NCI-H524 treated with DMSO at 0.1 percent for 48 hours (cell line): ENCODE results near the gene FAM13A.

Experiments
- DNase-seq: peaks from one replicate; lab custom pipeline; 2025; lab: John Stamatoyannopoulos, UW

The FAM13A gene

DNA sequence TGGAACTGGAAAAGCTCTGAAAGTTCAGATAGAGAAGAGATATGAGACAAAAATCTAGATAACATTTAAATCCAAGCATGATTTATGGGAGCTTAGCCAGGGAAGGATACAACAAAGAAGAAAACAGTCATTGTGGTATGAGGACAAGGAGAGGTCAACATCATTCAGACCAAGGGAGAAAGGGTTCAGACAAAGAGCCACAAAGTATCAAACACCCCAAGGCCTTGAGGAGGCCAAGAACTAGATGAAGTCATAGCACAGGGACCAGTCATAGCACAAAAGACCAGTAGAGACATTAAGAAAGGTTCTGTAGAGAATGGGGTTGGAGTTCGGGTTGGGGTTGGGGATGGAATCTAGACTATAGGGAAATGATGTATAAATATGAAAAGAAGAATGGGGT is 282.0 kb downstream of the FAM13A start:
- DNase-seq: no peak

DNA sequence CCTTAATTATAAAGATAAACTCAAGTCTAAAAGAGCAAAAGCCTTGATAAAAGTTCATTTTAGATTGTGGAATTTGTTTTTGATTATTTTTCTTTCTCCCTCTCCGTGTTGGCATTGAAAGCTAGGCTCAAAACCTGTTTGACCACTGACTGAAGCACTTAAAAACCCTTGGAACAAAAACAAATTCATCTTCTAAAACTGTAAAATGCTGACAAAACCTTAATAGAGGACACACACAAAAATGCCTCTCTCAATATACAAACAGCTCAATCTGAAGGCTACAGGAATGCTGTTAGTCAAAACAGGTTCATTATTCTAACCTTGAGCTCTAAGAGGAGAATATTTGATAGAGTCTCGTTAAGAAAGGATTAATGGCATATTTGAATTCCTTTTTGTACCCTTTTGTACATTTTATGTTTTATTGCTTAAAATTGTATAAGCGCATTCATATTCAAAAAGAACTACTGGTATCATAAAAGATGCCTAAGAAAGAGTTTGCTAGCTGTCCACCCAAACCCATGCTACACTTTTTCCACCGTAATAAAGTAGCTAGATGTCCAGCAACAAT is 285.0 kb downstream of the FAM13A start:
- no peak for DNase-seq

DNA sequence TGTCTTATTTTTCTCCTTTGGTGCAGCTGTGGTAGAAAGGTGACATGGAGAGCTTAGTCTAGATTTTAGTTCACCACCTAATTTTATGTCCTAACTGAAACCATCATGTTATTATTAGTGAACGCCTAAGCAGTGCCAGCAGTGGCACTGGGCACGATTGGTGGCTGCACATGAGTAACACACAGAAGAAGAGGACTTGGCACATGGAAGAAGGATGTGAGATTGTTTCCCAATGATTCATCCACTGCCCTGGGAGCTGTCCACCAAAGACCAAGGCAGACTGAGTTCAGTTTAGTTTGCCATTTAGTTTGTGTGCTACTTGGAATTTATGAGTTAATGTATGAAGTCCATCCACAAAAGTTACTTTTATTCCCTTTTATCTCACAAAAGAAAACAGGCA is 291.3 kb downstream of the FAM13A start:
- DNase-seq: no peak

DNA sequence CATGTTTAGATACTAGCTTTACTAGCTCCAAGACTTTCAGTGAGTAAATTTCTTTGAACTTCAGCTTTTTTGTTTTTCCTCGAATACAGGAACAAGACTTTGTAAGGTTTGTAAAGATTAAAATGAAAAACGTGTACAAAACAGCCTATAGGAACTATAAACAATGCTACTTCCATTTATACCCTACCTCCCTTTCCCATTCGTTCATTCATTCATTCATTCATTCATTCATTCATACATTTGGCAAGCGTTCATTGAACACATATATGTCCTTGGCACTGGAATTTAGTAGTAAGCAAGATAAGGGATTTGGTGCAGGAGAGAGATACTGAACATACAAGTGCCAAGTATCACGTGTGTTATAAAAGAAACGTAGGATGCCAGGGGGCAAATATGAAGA is 293.9 kb downstream of the FAM13A start:
- no peak for DNase-seq

DNA sequence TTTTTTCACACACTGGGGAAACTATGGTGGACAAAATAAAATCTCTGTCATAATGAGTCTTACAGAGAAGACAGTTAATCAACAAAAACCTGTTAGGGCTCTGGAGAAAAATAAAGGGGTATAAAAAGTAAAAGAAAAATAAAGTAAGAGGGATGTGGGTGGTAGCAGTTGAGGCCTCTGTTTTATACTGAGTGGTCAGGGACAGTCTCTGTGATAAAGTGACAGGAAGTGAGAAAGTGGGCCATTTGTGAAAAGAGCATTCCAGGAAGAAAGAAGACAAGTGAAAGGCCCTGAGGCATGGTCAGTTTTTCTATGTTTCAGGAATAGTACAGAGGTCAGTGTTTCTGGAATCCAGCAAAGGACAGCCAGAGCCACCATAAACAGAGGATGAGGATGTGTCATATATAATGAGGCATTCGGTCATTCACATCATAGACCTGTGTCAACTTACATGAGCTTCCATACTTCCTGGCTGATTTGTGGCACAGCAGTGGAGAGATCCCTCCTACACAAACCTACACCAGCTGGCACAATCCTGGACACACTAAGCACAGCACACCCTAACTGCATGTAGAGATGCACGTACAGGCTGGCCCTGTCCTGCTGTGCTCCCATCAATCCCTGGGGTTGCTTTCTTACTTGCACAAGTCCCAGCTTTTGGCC is 295.0 kb downstream of the FAM13A start:
- DNase-seq: no peak

DNA sequence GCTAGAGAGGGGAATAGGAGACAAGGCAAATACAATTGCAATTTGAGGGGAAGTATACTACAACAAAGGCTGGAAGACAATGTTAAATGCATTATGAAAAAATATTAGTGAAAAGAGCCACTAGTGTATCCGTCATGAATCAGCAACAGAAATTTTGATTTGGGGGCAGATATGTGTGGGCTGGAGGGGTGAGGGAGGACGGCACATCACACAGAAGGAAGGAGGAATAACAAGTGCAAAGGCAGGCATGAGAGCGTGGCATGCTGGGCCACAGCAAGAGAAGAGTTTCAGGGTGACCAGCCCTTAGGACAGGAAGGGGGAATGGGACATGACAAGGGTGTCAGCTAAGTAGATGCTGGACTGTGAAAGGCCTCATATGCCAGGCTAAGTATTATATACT is 295.6 kb downstream of the FAM13A start:
- no peak for DNase-seq

DNA sequence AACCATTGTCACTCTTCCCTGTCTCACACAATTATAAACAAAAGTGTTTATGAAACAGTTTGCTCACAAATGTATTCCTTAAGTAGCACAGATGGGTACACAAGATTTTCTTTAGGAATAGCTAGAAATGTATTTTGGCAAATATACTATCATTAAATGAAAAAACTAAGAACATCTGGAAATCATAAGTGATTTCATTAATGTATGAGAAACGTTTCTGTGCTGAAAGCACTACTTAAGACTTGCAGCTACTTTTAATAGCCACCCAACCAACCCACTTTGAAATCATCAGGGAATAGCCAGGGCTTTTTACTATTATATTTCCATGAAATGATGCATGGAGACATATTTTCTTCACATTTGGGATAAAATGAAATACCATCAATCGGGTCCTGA is 297.1 kb downstream of the FAM13A start:
- no peak for DNase-seq

DNA sequence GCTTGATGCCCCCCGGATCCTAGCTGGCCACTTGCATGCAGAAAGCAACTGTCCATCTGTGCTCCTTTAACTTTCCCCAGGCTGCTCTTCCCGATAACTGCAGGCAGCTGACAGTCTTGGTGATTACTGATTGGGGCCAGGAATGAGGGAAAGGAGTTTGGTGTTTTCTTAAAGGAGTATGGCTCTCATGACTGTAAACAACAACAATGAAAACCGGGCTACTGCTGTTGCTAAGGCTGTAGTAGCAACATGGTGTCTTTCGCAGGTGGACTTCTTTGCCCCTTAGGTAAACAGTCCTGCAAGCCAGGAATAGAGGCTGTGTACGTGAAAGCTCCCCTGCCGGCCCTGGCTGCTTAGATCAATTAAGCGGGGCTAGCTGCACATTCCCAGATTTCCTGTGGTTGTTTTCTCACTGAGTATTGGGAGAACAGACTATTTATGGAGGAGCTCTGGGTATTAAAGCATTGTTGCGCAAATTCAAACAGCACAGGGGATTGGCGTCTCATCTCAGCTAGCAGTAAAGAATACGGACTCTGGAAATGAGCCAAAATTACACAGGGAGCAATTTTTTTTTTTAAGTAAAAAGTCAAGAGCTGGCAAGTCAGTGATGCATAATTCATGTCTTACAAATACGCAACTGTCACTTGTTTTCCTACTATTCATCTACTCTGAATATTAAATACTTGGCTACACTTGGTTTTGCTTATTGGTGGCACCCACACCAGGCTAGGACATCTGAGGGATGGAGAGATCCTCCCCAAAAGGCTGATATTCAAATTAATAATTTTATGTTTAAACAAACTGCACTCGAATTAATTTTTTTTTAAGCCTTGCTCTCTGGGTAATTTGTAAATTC is 297.7 kb downstream of the FAM13A start:
- DNase-seq: no peak

DNA sequence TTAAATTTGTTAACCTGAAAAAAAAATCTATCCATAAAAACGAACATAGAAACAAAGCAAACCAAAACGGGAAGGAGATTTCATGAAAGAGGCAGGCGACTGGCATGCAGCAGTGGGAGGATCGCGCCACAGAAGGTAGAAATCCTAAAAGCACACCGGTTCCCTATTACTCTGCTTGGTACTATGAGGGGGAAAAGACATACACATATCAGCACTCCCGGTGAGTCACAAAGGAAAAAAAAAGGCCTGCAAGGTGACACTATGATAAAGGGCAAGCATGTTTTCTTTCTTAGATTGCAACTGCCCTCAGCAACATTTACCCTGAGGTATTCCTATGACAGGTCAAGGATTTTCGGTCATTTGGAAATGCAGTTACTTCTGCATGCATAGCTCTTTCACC is 298.7 kb downstream of the FAM13A start:
- no peak for DNase-seq

DNA sequence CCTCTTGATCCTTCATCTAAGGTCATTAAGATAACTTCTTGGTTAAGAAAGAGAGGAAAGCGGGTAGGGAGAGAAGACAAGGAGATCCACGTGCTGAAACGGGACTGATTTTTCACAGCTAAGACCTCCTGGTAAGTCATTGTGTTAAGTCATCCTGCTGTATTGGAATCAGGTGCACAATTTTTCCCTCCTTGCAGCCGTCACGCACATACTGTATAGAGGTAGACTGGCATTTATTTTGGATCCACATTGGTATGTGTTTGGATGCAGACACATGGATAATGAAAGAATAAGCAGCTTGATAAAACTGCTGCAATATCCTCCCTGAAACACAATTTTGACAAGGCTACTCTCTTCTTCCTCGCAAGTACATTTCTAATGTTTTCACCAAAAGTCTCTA is 299.2 kb downstream of the FAM13A start:
- no peak for DNase-seq

DNA sequence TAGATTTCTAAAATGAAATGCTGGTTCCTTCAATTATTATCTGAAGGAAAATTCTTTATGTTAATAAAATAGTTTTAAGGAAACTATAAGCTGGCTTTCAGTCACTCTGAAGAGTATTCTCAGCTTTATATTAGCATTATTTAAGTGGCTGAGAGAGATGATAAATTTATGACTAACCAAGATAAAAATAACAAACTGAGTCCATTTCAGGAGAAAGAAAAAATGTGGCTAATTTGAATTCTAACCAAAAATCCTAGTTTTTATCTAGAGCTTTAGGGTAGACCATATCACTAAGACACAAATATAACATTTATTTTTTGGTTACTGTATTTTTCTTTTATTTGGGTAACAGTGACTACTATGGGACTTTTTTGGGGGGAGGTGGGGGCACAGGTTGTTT is 299.9 kb downstream of the FAM13A start:
- DNase-seq: no peak

DNA sequence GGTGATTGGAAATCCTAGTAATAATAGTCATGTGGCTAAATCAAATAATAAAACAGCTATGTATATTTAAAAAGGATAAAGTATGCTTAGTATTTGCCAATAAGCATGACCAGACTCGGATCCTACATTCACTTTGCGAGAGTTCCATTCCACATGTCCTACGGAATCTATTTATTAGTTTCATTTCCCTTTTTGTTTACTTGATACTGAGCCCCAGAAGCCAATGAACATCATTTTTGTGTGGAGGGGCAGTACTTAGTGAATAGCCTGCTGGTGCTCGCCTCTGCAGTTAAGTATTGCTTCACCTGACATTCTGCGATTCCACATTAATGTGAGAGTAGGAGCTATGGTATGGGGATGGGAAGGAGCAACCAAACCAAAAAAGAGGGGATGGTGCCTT is 300.8 kb downstream of the FAM13A start:
- DNase-seq: no peak

DNA sequence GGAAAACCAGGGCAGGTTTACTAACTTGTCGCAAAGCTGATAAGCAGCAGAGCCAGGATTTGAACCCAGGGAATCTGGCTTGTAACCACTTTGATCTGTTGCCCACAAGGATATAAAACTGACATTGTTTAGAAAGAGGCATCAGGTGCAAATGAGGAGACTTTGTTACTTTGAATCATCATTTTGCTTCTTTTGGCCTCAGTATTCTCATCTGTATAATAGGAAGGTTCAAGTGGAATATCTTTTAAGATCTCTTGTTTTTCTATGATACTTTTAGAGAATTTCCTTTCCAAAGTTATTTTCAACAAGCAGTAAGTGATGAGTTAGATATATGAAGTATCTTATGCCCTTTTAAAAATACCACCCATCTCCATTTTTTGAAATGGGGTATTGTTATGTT is 301.5 kb downstream of the FAM13A start:
- no peak for DNase-seq

DNA sequence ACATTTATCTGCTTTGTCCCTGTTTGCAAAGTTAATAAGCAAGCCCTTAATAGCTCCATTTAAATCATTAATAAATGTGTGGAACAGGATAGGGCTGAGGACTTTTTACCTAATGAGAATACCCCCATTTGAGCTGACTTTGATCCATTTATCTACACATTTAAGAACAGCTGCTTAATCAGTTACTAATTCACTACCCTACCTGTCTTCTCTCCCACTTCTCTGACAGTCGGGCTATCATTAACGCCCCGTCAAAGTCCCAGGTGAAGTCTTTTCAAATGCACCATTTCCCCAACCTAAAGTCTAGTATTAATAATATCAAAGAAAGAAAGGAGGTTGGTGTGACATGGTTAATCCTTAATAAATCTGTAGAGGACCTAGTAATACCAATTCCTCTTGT is 302.2 kb downstream of the FAM13A start:
- no peak for DNase-seq

DNA sequence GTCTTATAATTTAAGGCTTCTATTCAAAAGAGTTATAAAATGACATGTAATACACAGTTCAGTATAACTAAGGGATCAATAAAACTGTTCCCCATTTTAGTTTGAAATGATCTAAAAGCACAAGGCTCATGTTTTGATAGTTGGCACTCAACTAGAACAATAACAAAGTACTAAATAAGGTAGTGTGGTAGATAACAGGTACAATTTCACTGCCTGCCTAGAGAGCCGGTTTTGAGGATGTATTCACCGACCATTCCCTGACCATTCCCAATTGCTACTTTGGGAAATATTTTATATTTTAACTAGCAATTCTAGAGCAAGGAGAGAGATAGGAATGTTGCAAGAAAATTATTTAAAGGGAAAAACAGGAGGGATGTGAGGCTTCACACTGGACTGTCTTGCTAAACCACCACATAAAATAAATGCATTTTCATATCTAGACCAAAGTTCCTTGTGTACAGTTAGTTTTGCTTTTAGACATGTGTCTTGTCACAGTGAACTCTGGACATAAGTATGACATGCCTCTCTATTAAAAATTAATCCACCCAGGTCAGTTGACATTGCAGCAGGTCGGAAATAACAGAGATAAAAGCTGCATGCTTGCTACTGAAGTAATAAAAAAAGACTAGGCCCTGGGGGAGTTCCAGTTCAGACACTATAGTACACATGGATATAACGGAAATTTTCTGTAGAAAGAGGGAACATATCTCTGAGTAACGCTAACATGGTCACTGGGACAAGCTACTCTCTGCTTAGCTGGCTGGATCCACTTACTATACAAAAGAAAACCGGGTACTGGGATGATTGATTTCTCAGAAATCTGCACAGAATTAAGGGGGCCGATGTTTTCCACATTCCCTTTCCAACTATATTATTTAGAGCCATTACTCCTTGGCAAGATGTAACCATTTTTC is 303.1 kb downstream of the FAM13A start:
- DNase-seq: no peak

DNA sequence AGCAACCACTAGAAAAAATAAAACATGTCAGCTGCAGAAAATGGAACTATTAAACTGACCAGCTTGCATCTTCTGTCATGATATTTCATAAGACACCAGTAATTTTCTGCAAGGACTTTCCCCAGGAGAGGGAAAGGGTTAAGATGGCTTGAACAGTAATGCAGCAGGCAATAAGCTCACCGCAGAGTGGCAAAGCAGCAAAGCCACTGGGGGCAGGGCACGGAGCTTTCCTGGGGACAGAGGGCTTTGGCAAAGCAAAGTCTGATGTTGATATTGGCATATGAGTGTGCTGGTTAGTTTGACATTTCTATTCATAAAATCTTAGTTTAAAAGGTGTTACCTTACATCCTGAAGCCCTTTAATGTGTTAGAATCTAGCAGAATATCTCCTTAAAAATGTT is 304.2 kb downstream of the FAM13A start:
- DNase-seq: no peak

DNA sequence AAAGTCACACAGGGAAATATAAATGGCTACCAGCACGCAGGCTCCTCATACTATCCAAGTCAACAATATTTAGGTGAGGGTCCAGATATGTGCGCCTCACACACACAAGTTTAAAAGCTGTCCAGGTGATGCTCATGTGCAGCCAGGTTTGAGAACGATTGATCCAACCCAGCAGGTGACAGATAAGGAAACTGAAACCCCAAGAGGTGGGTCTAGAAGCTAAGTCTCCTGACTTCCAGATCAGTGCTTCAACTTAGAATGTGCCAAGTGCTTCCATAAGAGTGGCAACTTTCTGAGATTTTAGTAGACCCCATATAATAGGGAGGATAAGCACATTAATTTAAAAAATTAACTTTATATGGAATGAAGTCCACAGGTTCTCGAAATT is 304.9 kb downstream of the FAM13A start:
- DNase-seq: no peak

DNA sequence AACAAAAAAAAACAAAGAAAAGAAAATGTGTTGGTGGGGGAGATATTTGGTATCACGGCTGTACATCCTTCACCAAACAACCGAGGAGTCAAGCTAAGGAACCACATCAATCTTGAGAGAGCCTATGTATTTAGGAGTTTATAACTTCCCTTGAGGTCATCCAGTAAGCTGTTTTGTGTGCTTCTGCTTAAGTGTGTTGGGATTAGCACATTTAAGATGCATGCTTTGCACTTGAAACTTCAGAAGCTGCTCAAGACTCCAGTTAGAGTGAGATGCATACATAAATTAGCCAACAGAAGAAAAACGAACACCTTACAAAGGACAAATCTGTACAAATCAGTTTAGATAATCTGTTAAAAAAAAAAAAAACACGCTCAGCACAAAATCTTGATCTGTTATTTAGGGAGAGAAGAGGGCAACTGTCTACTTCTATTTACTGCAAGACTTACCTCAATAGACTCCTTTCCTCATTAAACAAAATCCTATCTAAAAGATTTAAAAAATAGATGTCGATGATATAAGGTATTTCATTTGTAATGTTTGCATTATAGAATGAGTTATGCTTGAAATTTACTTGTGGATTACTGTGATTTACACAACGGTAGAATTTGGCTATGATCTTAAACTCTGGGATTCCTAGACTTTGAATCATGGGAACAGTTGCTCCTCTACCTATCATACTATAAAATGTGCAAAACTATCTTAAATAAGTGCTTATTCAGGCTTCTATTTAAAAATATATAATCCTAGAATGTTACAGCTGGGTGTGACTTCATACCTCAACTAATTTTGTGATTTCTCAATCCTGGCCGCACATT is 305.5 kb downstream of the FAM13A start:
- no peak for DNase-seq

DNA sequence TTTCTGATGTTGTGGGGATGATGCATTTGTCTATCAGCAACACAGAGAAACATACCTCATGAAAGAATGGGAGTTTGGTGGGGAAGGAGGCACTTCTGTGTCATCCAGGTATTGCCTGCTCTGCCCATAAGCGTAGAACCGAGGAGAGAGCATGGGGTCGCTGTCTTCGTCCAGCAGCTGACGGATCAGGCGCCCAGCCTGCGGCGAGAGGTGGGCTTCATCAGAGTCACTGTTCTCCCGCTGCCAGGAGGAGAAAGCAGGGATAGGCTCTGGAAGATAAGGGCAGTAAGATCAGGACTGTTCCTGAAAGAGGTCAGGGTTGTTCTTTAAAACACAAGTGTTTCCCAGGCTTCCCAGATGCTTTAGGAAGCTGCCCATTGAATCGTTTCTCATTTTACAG is 306.6 kb downstream of the FAM13A start:
- no peak for DNase-seq

DNA sequence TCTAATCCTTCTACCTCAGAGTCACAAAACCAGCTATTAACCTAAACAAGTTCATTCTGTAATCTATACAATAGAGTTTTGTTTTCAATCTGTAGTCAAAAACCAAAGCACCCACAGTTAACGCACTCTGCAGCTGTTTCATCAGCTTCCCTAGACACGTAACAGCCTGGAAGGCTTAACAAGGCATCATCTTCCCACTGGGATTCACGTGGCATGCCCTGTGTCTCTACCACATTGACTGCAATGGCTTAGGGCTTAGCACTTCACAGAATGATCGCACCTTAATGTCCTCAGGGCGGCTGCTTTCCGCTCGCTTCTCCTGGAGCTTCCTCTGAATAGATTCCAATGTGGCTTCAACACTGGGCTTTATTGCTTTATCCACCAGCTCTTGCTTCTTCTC is 309.6 kb downstream of the FAM13A start:
- no peak for DNase-seq

DNA sequence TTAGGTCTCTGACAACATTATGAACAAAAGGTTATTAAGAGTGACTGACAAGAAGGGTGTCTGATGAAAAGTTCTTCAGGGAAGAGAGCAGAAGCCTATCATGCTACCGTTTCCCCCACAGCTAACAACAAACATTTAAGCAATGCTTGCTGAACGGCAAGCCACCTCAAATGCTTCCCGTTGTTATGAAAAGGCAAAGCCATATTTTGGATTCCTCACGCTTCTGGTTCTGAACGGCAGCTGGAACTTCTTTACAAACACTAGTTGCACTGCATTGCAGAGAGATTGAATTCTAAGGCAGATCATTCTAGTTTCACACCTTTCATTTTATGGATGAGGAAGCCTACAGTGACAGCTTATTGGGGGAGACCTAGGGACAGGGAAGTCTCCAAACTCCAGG is 310.8 kb downstream of the FAM13A start:
- no peak for DNase-seq
